ENCODE measurements around the gene VCX2. TPM values are rescaled to one million over a fixed set of nuclear protein-coding genes. Genes with fewer than 3 reads are reported as not detected.
"Not testable (repeated sequence)": the region's sequence is repeated elsewhere in the genome, so short reads cannot be mapped to it uniquely, and the experiment has no call there.

Gene VCX2
- total and polyA plus RNA-seq, 8 donors = not detected

DNA sequence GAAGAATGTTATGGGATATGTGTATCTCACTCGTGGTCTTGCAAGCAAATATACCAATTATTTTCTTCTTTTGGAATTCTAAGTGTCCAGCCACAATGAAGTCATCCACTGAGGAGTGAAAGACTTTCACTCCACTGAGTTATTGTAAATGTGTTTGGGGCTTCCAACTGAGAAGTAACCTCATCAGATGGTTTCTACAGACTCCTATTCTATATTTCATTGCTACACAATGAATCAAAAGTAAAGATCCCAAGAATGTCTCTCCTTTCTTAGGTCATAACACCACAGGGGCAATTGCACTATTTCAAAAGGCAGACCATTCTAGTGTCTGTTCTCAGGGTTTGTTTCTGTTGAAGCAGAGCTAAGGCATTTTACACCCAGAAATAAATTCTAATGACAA is 12.3 kb upstream of the VCX2 start:
- Histone ChIP-seq H3K27me3 (no peaks in the 10 kb centered on the region), H3K27ac (no peak overlapping the region), H3K4me1 (no peaks in the 10 kb centered on the region), H3K4me3 (no peak overlapping the region), H3K9me3 (no peaks in the 10 kb centered on the region), H3K36me3 (no peaks in the 10 kb centered on the region)
- no peak for ATAC-seq
- DNase-seq = no peak
- WGBS, 2 donors = 48 to 49% methylated on average over 1 of the region's 1 CpG
- TF ChIP-seq, protein P1, sequence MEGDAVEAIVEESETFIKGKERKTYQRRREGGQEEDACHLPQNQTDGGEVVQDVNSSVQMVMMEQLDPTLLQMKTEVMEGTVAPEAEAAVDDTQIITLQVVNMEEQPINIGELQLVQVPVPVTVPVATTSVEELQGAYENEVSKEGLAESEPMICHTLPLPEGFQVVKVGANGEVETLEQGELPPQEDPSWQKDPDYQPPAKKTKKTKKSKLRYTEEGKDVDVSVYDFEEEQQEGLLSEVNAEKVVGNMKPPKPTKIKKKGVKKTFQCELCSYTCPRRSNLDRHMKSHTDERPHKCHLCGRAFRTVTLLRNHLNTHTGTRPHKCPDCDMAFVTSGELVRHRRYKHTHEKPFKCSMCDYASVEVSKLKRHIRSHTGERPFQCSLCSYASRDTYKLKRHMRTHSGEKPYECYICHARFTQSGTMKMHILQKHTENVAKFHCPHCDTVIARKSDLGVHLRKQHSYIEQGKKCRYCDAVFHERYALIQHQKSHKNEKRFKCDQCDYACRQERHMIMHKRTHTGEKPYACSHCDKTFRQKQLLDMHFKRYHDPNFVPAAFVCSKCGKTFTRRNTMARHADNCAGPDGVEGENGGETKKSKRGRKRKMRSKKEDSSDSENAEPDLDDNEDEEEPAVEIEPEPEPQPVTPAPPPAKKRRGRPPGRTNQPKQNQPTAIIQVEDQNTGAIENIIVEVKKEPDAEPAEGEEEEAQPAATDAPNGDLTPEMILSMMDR (IDR thresholded peaks at IDR 0.05) = no peak
- FAIRE-seq = no peak
- intact Hi-C loops (cut with DNase I) = no loop called here

DNA sequence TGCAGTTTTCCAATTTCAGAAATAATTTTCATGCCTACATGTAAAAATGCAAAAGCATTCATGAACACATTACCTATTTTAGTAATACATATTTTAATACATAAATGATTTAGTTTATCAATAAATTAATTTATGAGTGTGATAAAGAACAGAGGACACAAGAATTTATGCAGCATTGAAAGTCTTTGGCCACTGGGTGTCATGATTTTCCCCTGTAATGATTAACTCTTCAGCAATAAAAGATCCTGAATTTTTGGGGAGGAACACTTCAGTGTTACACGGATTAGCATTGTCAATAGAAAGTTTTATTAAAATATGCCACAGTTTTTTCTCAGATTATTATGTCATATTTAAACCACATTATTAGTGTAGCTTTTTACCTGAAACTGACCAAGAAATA is 8.6 kb upstream of the VCX2 start:
- TF ChIP-seq, protein P1 (IDR thresholded peaks at IDR 0.05) = no peak
- Histone ChIP-seq H3K4me1 (no peaks in the 10 kb centered on the region), H3K36me3 (no peaks in the 10 kb centered on the region), H3K27ac (no peak overlapping the region), H3K27me3 (no peaks in the 10 kb centered on the region), H3K9me3 (no peaks in the 10 kb centered on the region), H3K4me3 (no peak overlapping the region)
- peak; percentile 97 for FAIRE-seq
- intact Hi-C loops (cut with DNase I) = no loop called here
- no peak for DNase-seq
- WGBS, 2 donors = 6 to 8% methylated on average over 1 of the region's 1 CpG
- no peak for ATAC-seq

DNA sequence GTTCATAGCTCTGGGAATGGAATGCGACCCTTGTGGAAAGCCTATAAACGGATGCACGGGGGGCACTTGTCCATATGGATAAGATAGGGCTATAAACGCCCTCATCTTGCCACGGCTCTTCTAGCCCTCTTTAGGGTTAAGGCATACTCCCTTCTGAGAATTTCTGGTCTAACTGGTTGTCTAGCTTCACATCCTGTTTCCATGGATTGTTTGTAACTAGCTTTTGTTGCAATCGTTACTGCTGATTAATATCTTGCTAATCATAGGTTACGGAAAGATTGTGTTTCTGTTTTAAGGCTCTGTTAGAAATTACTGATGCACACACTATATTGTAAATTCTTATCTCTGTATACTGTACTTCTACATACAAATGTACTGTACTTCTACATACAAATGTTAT is 17.1 kb downstream of the VCX2 start:
- 67 to 70% methylated on average over 7 of the region's 7 CpGs for WGBS, 2 donors
- H3K27ac ChIP-seq; H3K36me3 ChIP-seq; FAIRE-seq; H3K27me3 ChIP-seq; DNase-seq; intact Hi-C loops (cut with DNase I); H3K9me3 ChIP-seq; H3K4me3 ChIP-seq; H3K4me1 ChIP-seq; ATAC-seq: not testable (repeated sequence)

DNA sequence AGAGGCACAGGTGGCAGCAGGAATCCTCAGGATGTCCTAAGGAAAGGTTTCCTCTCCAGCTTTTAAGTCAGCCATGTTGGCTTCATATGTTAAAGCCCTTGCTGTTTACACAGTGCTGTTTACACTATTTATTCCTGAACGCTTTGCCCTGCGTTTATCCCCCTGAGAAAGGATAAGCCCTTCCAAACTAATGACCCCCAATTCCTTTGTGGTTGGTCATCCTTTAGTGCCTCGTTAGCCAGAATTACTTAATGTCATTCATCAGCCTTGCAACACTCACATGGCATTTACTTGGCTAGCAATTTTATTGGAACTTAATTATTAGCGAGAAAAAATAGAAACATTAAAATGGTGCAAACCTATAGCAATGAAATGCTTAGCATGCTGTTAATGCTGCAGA is 23.8 kb downstream of the VCX2 start:
- H3K27me3 ChIP-seq = no peaks in the 10 kb centered on the region
- H3K9me3 ChIP-seq = no peaks in the 10 kb centered on the region
- intact Hi-C loops (cut with DNase I) = no loop called here
- no peaks in the 10 kb centered on the region for H3K36me3 ChIP-seq
- H3K4me3 ChIP-seq = no peak overlapping the region
- 43 to 45% methylated on average over 4 of the region's 4 CpGs for WGBS, 2 donors
- no peaks in the 10 kb centered on the region for H3K4me1 ChIP-seq
- no peak for ATAC-seq
- FAIRE-seq = no peak
- no peak overlapping the region for H3K27ac ChIP-seq
- TF ChIP-seq, protein P1 (IDR thresholded peaks at IDR 0.05) = no peak
- no peak for DNase-seq

DNA sequence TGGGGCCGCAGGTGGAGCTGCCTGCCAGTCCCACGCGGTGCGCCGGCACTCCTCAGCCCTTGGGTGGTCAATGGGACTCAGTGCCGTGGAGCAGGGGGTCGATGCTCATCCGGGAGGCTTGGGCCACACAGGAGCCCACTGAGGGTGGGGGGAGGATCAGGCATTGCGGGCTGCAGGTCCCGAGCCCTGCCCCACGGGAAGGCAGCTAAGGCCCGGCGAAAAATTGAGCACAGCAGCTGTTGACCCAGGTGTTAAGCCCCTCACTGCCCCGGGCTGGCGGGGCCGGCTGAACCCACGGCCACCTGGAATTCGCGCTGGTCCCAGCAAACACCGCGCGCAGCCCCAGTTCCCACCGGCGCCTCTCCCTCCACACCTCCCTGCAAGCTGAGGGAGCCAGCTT is 26.1 kb downstream of the VCX2 start:
- no peaks in the 10 kb centered on the region for H3K36me3 ChIP-seq
- TF ChIP-seq, protein P1 (IDR thresholded peaks at IDR 0.05) = no peak
- H3K27ac ChIP-seq = no peak overlapping the region
- WGBS, 2 donors = 93 to 98% methylated on average over 24 of the region's 24 CpGs
- DNase-seq (peak in 1 of 6 donors; percentile 47), FAIRE-seq (no peak), ATAC-seq (no peak)
- no peaks in the 10 kb centered on the region for H3K27me3 ChIP-seq
- no peaks in the 10 kb centered on the region for H3K4me1 ChIP-seq
- H3K9me3 ChIP-seq = no peaks in the 10 kb centered on the region
- intact Hi-C loops (cut with DNase I) = no loop called here
- no peak overlapping the region for H3K4me3 ChIP-seq

DNA sequence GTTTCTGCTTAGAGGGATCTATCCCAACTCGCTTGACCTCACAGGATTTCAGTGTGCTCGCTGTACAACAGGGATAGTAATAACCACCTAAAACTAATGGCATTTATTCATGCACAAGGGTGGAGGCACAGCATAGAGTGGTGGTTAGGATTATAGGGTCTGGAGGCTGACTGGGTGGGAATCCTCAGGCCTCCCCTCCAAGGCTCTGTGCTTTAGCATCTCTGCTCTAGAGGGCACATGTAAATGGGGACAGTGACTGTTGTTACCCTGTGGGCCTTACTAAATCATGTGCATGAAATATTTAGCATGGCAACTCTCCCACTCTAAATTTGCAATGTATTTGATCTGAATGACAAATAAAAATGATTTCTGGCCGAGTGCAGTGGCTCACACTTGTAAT is 29.2 kb downstream of the VCX2 start:
- Histone ChIP-seq H3K4me1 (no peaks in the 10 kb centered on the region), H3K4me3 (no peak overlapping the region), H3K27ac (no peak overlapping the region), H3K36me3 (no peaks in the 10 kb centered on the region), H3K27me3 (no peaks in the 10 kb centered on the region), H3K9me3 (no peaks in the 10 kb centered on the region)
- WGBS, 2 donors = 84 to 86% methylated on average over 3 of the region's 3 CpGs
- TF ChIP-seq, protein P1 (IDR thresholded peaks at IDR 0.05) = no peak
- ATAC-seq (no peak), DNase-seq (no peak), FAIRE-seq (no peak)
- intact Hi-C loops (cut with DNase I) = no loop called here
